Astrocyte (in vitro differentiated cells and primary cell): ENCODE results near the gene GALNT1.

Experiments used
- EZH2 ChIP-seq: IDR thresholded peaks from 2 replicates; pipeline ENCODE4 v1.6.1; 2012; ENCODE audit warnings: mild to moderate bottlenecking, low read length, inconsistent platforms; ENCODE audit not compliant: insufficient read depth
- TF ChIP-seq, protein P1 (sequence below): IDR thresholded peaks from 2 replicates; pipeline ENCODE4 v1.5.1; 2011; ENCODE audit warnings: low read depth, mild to moderate bottlenecking, inconsistent platforms, low read length, moderate library complexity; ENCODE audit not compliant: insufficient read depth

DNA sequence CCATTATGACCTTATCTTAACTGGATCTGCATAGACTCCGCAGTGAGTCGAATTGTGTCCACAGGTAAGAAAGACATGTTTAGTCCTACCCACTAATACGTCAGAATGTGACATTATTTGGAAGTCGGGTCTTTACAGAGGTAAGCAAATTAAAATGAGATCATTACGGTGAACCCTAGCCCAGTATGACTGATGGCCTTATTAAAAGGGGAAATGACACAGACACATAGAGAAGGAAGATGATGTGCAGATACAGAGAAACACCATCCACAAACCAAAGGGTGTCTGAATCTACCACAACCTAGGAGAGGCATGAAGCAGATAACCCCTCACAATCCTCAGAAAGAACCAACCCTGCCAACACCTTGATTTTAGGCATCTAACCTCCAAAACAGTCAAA lies 135.6 kb downstream of the GALNT1 start:
- TF ChIP-seq, protein P1, sequence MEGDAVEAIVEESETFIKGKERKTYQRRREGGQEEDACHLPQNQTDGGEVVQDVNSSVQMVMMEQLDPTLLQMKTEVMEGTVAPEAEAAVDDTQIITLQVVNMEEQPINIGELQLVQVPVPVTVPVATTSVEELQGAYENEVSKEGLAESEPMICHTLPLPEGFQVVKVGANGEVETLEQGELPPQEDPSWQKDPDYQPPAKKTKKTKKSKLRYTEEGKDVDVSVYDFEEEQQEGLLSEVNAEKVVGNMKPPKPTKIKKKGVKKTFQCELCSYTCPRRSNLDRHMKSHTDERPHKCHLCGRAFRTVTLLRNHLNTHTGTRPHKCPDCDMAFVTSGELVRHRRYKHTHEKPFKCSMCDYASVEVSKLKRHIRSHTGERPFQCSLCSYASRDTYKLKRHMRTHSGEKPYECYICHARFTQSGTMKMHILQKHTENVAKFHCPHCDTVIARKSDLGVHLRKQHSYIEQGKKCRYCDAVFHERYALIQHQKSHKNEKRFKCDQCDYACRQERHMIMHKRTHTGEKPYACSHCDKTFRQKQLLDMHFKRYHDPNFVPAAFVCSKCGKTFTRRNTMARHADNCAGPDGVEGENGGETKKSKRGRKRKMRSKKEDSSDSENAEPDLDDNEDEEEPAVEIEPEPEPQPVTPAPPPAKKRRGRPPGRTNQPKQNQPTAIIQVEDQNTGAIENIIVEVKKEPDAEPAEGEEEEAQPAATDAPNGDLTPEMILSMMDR = no peak
- TF ChIP-seq EZH2 = no peak
